GM12874 (cell line): ENCODE results near the gene SELENOI.

ENCODE experiments used
- TF ChIP-seq, protein P1 (sequence below): IDR thresholded peaks from 2 replicates; pipeline ENCODE4 v1.5.1; 2011; ENCODE audit warnings: low read depth, mild to moderate bottlenecking, control low read depth, low read length, moderate library complexity; ENCODE audit not compliant: insufficient read depth

SELENOI gene

DNA sequence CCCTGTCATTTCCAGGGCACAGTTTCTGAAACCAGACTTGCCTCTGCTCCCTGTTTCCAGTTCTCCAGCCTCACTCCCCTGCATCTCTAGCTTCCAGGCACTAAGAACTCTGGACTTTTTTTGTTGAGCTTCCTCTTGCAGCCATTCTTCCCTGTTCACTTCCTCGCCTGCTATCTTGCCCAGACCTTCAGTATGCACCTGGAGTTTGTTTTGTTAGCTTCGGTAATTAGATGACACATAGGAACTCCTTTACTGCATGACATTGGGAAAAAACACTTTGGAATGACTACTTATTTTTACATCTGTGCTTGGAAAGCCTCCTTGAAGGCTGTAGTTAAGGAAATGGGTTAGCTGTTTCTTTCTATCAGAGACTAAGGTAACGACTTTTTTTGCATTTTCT, 96.8 kb downstream of the SELENOI start:
- TF ChIP-seq, protein P1, sequence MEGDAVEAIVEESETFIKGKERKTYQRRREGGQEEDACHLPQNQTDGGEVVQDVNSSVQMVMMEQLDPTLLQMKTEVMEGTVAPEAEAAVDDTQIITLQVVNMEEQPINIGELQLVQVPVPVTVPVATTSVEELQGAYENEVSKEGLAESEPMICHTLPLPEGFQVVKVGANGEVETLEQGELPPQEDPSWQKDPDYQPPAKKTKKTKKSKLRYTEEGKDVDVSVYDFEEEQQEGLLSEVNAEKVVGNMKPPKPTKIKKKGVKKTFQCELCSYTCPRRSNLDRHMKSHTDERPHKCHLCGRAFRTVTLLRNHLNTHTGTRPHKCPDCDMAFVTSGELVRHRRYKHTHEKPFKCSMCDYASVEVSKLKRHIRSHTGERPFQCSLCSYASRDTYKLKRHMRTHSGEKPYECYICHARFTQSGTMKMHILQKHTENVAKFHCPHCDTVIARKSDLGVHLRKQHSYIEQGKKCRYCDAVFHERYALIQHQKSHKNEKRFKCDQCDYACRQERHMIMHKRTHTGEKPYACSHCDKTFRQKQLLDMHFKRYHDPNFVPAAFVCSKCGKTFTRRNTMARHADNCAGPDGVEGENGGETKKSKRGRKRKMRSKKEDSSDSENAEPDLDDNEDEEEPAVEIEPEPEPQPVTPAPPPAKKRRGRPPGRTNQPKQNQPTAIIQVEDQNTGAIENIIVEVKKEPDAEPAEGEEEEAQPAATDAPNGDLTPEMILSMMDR = no peak

DNA sequence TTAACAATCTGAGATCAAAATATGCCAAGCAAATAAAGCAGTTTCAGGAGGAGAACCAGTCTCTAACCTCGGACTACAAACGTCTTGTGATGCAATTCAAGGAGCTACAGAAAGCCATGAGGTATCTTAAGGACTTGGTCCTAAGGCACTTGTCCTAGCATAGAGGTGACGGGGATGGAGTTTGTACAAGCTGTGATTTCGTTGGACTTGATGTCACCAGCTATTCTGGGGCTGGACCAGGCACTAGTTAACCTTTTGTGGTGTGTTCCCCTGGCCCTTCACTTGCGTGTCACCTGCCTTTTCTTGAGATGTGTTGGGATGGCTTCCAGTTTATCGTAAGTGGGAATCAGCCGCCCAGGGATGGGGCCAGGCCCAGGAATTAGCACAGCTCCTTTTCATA, 98.3 kb downstream of the SELENOI start:
- TF ChIP-seq, protein P1 = no peak
